ENCODE data around the gene TMEM254. TPM values are rescaled to one million over a fixed set of nuclear protein-coding genes. Genes with fewer than 3 reads are reported as not detected.

Gene TMEM254
- total and polyA plus RNA-seq, 2 of the 13 experiments (the other 11 are each of a cell fraction or from before 2014, with no cell fraction given): 11.2 to 39.0 TPM

- no peak for TF ChIP-seq ZNF18 (CRISPR knock-in tag; IDR thresholded peaks at IDR 0.05; ENCODE audit: insufficient replicate concordance)
- TF ChIP-seq TARDBP (CRISPR knock-in tag; IDR thresholded peaks at IDR 0.05): no peak
- no peak for TF ChIP-seq ZNF720 (CRISPR knock-in tag; IDR thresholded peaks at IDR 0.05)
- TF ChIP-seq, protein P1, sequence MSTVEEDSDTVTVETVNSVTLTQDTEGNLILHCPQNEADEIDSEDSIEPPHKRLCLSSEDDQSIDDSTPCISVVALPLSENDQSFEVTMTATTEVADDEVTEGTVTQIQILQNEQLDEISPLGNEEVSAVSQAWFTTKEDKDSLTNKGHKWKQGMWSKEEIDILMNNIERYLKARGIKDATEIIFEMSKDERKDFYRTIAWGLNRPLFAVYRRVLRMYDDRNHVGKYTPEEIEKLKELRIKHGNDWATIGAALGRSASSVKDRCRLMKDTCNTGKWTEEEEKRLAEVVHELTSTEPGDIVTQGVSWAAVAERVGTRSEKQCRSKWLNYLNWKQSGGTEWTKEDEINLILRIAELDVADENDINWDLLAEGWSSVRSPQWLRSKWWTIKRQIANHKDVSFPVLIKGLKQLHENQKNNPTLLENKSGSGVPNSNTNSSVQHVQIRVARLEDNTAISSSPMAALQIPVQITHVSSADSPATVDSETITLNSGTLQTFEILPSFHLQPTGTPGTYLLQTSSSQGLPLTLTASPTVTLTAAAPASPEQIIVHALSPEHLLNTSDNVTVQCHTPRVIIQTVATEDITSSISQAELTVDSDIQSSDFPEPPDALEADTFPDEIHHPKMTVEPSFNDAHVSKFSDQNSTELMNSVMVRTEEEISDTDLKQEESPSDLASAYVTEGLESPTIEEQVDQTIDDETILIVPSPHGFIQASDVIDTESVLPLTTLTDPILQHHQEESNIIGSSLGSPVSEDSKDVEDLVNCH (CRISPR knock-in tag; IDR thresholded peaks at IDR 0.05): no peak
- peak; percentile 42; the same call in 1 of the 2 replicates for TF ChIP-seq MIER2 (CRISPR knock-in tag; IDR thresholded peaks at IDR 0.05)
- no peak for TF ChIP-seq TCF12 (IDR thresholded peaks at IDR 0.05)
- no peak for TF ChIP-seq TCF12 (CRISPR knock-in tag; IDR thresholded peaks at IDR 0.05)
- no peak for TF ChIP-seq MEF2D (CRISPR knock-in tag; IDR thresholded peaks at IDR 0.05)
- TF ChIP-seq SMAD3 (CRISPR knock-in tag; IDR thresholded peaks at IDR 0.05): 0 out of 2 replicates have a peak, but pooled peaks have one; percentile 0
- TF ChIP-seq ZNF281 (CRISPR knock-in tag; IDR thresholded peaks at IDR 0.05; ENCODE audit: borderline replicate concordance): 0 out of 2 replicates have a peak, but pooled peaks have one; percentile 4
- no peak for TF ChIP-seq DMAP1 (CRISPR knock-in tag; IDR thresholded peaks at IDR 0.05)
- no peak for TF ChIP-seq PHF8 (CRISPR knock-in tag; IDR thresholded peaks at IDR 0.05)
- peak; percentile 56; the same call in 1 of the 2 replicates for TF ChIP-seq BCL6 (CRISPR knock-in tag; IDR thresholded peaks at IDR 0.05)
- no peak for TF ChIP-seq NFYB (CRISPR knock-in tag; IDR thresholded peaks at IDR 0.05)
- no peak for TF ChIP-seq ZNF335 (CRISPR knock-in tag; IDR thresholded peaks at IDR 0.05)
- TF ChIP-seq PLRG1 (conservative IDR thresholded peaks at IDR 0.05): no peak
- TF ChIP-seq GLMP (CRISPR knock-in tag; IDR thresholded peaks at IDR 0.05; ENCODE audit: borderline replicate concordance): no peak
- TF ChIP-seq ZNF296 (CRISPR knock-in tag; conservative IDR thresholded peaks at IDR 0.05): no peak
- TF ChIP-seq, protein P2, sequence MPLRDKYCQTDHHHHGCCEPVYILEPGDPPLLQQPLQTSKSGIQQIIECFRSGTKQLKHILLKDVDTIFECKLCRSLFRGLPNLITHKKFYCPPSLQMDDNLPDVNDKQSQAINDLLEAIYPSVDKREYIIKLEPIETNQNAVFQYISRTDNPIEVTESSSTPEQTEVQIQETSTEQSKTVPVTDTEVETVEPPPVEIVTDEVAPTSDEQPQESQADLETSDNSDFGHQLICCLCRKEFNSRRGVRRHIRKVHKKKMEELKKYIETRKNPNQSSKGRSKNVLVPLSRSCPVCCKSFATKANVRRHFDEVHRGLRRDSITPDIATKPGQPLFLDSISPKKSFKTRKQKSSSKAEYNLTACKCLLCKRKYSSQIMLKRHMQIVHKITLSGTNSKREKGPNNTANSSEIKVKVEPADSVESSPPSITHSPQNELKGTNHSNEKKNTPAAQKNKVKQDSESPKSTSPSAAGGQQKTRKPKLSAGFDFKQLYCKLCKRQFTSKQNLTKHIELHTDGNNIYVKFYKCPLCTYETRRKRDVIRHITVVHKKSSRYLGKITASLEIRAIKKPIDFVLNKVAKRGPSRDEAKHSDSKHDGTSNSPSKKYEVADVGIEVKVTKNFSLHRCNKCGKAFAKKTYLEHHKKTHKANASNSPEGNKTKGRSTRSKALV (CRISPR knock-in tag; IDR thresholded peaks at IDR 0.05): peak; percentile 5; the same call in 1 of the 2 replicates
- TF ChIP-seq SMC3 (IDR thresholded peaks at IDR 0.05; ENCODE audit: low read length): no peak
- 0 out of 2 replicates have a peak, but pooled peaks have one; percentile 9 for TF ChIP-seq RARA (CRISPR knock-in tag; IDR thresholded peaks at IDR 0.05)
- TF ChIP-seq ZNF7 (CRISPR knock-in tag; IDR thresholded peaks at IDR 0.05): no peak
Measured at GRCh38 chr10:80079312-80079719, 851 bp downstream of the TMEM254 start (continued).
